NCI-H460 (cell line): ENCODE results near the gene SLC41A3. TPM values are rescaled to one million over a fixed set of nuclear protein-coding genes. Genes with fewer than 3 reads are reported as not detected.
"Not testable (repeated sequence)": the region's sequence is repeated elsewhere in the genome, so short reads cannot be mapped to it uniquely, and the experiment has no call there.

Experiments used
- DNase-seq: peaks from one replicate; pipeline ENCODE4 v3.0.0-alpha.2; 2016; ENCODE audit warnings: low read depth; ENCODE audit errors: extremely low read depth
- total RNA-seq: library from RNA; depleted of rRNA; stranded (reverse); fragments of >200 nt; shearing (Covaris generic); gene quantifications from 2 replicates; pipeline ENCODE4 v1.2.3, GENCODE V29; 2014

SLC41A3 gene
- total RNA-seq, 1 experiment from 2014 or later: 27.8 TPM

DNA sequence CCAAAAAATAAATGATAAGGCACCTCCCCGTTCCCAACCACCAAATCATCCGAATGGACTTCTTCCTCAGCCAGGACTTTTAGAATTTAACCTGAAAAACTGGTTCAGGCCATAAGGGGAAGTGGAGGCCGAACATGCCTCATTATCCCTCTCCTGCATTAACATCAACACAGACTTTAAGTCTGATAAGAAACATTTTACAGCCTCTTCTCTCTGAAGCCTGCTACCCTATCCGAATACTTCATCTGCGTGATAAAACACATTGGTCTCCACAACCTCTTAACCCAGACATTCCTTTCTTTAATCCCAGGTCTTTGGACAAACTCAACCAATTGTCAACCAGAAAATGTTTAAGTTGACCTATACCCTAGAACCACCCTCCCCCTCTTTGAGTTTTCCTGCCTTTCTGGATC lies 850 bp upstream of the SLC41A3 start:
- no peak for DNase-seq

DNA sequence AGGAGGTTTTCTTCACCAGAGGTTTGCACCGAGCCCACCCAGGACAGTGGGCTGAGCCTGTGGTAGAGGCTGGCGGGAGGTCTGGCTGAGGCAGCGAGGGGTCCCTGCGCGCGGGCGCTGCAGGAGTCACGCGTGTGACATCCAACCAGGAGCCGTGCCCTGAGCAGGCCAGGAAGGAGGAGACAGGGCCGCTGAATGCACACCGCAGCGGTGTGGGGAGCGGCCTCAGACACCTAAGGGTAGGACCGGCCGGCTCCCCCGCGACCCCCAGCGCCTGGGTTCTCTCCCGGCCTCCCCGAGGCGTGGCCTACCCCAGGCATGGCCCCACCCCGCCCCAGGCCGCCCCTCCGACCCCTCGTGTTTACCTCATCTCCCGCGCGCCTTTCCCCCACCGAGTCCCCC lies 412 bp downstream of the SLC41A3 start:
- no peak for DNase-seq

DNA sequence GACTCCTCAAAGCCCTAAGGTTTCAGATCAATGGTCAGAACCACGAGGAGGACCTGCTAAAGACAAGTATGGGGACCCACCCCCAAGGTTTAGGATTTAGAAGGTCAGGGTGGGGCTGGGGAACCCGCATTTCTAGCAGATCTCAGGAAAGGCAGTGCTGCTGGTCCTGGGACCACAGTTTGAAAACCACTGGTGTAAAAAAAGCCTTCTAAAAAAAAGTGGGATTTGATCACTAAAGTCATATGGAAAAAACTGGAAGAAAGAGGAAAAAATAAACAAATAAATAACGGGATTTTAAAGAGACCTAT lies 832 bp downstream of the SLC41A3 start:
- DNase-seq: no peak

DNA sequence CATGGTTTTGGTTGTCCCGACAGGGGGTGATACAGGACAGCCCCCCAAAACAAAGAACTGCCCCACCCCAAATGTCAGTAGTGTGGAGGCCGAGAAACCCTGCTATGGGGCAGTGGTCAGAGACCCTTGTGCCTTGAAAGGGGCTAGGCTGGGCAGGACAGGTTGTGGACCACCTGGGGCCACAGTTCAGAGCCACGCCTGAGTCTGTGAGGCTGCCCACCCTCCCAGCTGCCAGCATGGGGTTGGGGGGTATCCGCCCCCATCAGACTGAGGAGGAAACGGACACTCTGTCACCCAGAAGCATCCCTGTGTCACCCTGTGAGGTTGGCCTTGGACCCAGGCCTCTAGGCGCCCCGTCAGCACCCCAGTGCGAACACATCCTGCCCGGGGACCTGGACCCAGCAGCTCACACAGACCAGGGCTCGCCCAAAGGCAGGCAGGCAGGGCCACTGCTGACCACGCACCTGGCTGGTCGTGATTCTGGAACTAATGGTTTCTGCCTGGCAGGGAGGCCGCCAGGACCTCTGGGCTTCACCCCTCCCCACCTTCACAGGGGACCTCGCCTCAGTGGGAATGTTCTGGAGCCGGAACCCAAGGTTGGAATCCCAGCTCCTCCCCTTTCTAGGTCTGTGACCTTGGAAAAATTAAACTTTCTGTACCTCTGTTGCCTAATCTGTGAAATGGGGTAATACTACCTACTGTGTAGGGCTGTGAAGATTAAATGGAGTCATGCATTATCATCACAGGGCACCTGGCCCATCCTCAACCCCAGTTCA lies 1.4 kb downstream of the SLC41A3 start:
- DNase-seq: no peak

DNA sequence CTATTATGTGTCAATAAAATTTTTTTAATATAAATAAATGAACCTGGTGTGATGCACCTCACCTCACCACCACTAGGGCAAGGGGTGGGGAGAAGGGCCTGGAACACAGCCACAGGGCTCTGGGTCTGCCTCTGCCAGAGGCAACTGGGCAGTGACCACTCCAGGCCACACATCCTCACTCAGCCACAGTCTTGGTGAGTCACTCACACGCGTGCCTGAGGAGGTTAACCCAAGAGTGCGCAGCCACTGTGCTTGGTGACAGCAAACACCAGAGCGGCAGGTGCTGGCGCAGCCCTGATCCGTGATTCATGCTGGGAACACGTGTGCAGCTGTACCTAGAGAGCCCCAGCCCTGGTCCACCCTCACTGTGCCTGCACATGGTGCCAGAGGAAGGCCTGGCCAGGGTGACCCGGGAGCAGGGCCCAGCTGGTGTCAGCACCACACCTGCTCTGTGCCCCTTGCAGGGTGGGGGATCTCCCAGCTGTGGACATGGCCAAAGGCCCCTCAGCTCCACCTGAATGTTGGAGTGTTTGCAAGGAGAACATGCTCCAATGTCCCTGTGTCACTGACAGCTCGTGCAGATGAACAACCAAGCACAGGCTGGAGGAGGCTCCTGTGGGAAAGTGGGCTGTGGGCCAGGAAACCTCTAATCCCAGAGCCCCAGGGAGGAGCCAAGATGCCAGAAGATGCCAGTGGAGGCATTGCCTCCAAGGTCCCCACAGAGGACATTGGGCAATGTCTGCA lies 2.1 kb downstream of the SLC41A3 start:
- DNase-seq: no peak

DNA sequence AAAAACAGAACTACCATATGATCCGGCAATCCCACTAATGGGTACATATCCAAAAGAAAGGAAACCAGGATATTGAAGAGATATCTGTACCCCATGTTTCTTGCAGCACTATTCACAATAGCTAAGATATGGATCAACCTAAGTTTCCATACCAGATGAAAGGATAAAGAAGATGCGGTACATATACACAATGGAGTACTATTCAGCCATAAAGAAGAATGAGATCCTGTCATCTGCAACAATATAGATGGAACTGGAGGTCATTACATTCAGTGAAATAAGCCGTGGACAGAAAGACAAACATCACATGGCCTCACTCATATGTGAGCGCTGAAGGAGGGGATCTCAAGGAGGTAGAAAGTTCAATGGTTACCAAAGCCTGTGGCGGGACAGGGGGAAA lies 3.0 kb downstream of the SLC41A3 start:
- no peak for DNase-seq

DNA sequence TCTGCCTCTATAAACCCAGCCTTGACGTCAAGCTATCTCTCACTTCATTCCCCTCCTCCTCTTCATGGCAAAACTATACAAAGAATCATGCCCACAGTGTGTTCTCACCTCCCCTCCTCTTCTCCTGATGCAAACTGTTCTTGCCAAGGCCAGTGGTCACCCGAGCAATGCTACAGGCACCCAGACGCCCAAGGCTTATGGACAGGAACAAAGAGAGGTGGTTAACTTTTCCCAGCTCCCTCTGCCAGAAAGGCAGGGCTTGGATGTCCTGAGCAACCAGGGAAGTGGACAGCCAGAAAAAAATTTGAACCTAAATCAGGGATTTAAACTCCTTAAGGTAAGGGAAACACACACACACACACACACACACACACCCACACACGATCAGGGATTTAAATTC lies 5.1 kb downstream of the SLC41A3 start:
- DNase-seq: no peak

DNA sequence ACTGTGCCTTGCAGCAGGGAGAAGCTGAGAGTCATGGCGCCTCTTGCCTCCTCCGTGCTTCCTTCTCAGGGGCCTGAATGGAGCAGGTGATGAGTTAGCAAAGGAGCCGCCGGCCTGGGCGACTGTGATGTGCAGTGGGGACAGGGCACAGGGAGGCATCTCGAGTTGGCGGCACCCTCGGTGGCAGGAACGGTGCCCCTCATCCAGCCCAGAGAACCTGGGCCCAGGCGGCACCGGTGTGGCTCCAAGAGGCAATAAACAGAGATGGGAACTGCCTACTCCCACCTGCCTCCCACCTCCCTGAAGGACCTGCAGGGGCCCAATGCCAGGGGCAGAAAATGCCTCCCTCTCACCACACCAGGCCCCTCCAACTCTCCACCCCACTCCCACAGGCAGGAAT lies 6.2 kb downstream of the SLC41A3 start:
- no peak for DNase-seq

DNA sequence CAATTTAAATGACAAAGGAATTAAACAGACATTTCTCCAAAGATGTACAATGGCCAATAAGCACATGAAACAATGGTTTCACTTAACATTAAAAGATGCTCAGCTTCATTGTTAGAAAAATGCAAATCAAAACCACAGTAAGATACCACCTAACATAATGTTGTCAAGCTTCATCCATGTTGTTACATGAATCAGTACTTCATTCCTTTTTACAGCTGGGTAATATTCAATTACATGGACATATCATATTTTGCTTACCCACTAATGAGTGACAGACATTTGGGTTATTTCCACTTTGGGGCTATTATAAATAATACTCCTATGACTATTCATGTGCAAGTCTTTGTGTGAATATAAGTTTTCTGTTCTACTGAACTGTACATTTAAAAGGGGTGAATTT lies 7.8 kb downstream of the SLC41A3 start:
- no peak for DNase-seq

DNA sequence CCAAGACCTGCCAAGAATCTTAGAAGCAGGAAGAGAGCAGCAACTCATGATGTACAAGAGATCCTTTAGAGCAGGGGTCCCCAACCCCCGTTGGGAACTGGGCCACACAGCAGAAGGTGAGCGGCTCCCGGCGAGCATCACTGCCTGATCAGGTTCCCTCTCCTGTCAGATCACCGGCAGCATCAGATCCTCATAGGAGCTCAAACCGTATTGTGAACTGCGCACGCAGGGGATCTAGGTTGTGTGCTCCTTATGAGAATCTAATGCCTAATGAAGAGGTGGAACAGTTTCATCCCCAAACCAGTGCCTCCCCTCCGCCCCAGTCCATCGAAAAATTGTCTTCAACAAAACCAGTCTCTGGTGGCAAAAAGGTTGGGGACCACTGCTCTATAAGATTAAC lies 13.8 kb downstream of the SLC41A3 start:
- DNase-seq: no peak

DNA sequence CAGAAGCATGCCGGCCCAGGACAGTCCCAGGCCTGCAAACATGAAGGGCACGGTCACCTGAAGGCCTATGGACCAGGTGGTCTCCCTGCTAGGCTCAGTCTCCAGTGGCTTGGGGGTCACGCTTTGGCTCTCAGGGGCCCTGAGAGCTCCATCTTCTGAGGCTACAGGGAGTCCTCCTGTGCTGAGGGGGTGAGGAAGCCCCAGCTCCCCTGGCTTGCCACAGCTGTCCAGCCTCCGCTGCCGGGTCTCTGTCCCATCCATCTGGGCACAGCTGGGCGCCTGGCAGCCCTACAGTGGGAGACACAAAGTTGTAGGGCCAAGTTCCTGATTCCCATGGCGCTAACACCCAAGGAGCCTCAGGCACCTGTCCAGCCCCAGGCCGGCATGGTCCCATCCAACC lies 16.0 kb downstream of the SLC41A3 start:
- DNase-seq: no peak

DNA sequence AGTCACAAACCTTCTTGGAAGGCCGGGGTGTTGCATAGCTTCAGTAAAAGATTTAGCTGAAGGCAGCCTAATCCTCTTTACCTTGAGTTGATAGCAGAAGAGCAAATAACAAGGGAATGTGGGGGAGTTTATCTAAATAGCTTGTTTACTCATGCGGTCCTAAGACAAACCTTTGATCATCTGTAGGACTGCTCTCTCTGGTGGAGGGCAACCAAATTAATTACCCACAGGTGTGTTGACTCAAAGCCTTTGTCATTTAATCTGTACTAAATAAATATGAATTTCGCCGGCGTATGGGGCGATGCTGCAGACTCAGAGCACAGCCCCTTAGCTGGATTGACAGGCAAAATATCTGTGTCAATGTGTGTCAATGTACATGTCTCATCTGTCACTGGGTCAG lies 17.2 kb downstream of the SLC41A3 start:
- not testable (repeated sequence) for DNase-seq

DNA sequence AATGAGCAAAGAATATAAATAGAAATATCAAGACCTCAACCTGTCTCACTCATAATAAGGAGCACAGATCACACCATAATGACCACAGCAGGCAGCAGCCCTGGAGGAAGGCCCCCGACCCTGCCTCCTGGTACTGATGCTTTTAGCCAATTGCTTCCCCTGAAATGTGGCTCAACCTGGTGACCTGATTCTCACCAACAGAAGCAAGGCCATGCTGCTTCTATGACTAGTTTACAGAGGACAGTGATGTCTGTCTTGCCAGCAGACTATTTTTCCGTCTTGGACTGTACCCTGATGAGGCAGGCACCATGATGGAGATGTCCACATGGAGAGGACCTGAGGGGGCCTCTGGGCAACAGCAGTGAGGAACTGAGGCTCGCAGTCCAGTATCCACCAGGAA lies 18.0 kb downstream of the SLC41A3 start:
- no peak for DNase-seq

DNA sequence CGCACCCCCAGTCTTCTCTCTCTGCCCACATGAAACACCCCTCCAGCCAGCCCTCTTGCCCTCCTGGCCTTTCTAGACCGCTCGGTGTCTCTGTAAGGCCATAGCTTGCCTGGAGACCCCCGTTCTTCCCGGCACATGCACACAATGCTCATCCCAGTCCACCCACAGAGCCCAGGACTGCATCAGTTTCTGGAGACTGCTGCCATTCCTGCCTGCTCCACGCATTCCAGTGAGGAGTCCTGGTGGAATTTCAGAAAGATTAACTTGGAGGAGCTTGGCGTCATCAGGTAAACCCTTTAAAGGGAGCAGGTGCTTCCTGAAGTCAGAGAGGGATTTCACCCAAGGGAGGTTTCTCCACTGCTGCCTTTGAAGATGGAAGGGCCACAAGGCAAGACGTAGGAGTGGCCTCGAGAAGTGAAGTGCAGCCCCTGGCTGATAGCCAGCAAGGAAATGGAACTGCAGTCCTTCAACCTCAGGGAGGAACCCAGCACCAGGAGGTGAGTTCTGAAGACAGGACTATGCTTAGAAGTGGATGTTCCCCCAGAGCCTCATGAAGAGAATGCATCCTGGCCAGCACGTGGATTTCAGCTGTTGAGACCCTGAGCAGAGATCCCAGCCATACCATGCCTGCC lies 19.2 kb downstream of the SLC41A3 start:
- no peak for DNase-seq

DNA sequence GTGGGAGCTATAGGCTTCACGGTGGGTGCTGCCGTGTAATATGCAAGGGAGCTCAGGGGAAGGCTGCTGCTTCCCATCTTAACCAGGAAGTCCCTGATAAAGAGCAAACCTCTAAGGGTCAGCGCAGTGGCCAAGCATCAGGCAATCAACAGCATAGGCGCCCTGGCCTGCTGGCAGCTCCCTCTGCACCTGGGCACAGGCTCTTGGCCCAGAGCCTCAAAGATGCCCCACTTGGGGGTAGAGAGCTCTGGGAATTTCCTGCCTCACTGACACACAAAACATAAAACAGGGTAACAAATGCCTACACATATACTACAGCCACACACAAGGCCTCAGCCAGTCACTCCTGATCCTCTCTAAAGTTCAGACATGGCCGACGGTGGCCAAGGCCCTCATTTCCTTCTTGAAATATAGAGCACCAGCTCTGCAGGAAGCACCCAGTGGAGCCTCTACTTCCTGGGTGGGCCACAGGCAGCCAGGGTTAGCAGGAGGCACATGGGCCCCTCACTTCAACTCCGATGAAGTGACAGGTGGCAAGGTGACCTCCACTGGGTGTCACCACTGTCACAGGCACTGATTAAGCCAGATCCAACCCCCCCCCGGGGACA lies 20.5 kb downstream of the SLC41A3 start:
- DNase-seq: no peak

DNA sequence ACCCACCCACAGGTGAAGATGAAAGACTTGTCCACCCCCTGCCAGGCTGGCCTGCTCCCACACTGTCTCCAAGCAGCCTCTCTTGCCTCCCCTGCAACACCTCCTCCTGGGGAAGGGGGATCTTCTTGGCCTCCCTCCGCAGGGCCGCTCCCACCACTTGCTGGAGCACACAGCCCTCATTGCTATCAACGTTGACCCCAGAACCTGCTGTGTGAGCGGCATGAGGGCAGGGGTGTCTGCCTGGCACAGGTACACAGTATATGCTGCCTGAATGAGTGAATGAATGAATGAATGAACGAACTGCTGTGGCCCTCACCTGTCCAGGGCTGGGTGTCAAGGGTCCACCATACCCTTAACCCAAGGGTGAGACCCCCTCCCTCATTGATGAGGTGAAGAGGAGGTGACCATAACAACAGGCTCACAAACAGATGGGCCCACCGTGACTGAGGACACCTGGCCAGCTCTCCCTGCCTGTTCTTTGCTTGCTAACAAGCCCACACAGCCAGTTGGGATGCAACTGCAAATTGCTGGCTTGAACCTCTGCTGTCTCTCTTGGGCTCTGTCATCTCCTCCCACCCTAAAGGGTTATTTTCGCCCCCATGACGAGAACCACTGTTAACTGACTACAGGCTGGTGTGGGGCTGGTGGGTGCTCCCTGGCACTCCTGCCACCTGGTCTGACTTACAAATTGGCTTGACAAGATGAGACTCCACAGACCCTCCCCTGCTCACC lies 22.5 kb downstream of the SLC41A3 start:
- no peak for DNase-seq

DNA sequence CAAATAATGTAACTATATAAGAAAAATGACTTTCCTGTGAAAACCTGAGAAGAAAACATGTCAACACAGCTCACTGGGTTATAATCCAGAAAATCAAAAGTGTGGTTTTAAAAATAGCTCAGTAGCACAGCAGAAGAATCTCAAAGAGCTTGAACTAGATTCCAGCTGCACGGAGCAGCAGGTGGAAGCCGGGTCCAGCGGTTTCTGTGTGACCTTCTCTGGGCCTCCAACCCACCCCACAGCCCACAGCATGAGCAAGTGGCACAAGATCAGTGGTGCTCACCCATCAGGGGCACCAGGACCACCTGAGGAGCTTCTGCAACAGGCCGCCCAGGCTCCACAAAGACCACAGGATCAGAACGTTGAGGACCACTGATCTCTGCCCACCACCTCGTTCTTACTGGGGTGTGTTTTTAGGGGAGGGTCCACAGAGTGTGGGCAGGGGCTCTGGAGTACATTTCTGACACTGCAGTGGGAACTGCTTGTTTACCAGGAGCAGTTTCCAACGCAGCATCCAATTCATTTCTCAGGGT lies 23.2 kb downstream of the SLC41A3 start:
- DNase-seq: no peak

DNA sequence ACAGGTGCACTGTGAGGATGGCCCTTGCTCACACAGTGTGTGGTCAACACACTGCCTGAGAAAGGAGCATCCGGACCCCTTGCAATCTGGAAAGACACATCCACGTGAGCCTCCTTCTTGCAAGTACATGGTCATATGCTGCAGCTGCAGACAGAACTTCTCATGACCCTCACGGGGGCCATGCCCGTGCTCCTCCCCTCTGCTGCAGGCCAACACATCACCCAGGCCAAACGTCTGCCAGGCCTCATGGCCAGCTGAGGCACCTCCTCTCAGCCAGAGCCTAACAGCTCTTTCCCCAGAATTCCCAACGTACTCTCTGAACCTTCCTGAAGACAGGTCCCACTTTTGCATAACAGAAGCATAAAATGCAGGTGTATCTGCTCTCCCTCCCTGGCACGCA lies 25.3 kb downstream of the SLC41A3 start:
- DNase-seq: no peak

DNA sequence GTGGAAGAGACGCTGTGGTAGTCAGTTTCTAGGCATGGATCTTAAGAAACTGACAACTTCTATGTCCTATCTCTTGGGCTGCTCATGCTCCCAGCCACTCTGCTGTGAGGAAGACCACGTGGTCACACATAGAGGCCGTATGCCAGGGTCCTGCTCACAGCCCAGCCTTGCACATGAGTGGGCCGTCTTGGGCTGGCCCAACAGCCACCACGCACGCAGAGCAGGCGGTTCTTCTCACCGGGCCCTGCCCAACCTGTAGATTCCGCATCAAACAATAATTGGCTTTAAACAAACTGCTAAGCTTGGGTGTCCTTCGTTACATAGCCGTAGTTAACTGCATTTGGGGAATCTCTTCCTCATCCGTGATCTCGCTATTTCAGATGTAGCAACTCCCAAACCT lies 26.0 kb downstream of the SLC41A3 start:
- DNase-seq: no peak

DNA sequence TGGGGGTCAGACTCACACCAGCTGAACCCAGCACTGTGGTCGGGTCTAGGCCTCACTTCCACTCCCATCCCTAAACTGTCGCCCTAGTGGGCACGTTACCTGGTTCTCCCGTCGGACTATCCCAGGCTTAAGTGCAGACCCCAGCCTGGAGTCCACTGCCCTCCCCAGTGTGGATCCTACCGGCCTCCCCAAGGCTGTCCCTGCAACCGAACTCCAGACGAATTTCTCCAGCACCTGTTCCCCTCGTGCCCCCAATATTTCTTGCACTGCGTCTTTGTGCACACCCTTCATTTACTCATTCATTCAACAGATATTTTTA lies 26.5 kb downstream of the SLC41A3 start:
- no peak for DNase-seq
